HepG2 (cell line): ENCODE data around the gene PRXL2B. TPM values are rescaled to one million over a fixed set of nuclear protein-coding genes. Genes with fewer than 3 reads are reported as not detected.

Experiments used
- ATAC-seq: fragments of 200-7000 bp; cut with Tn5 transposase; 3 replicates; pipeline ENCODE4 v1.9.1; 2020; ENCODE audit warnings: mild to moderate bottlenecking, moderate library complexity
- BruUV-seq: library from RNA; stranded (reverse); fragments of 400-500 nt; replicated peaks from 2 replicates; lab custom pipeline; 2021; lab: Mats Ljungman, UMichigan
- CTCF ChIA-PET: fragments of 300-600 bp; formaldehyde crosslinking; extraction: SDS; loops from one replicate; lab custom pipeline; 2021; ENCODE audit warnings: low total read pairs, inconsistent platforms, low intra/inter-chr PET ratio; lab: Yijun Ruan, JAX
- POLR2A ChIA-PET: fragments of 350-600 bp; sonication (Branson Sonifier 250); formaldehyde crosslinking; loops from one replicate; lab custom pipeline; 2020; ENCODE audit warnings: antibody characterized with exemption, inconsistent platforms; lab: Yijun Ruan, JAX
- DNase-seq: peaks from one replicate; pipeline ENCODE4 v3.0.0-alpha.2; 2015; ENCODE audit warnings: low spot score
- FAIRE-seq: peaks from 3 replicates; lab custom pipeline; 2011; peaks lifted over from hg19 to GRCh38; lab: Jason Lieb, UNC
- H2AFZ ChIP-seq: one replicate; pipeline ENCODE4 v1.6.1; 2011; ENCODE audit warnings: low read length, inconsistent platforms
- H3K27ac ChIP-seq: fragments of 300-600 bp; 3 replicates; pipeline ENCODE4 v1.8.0; 2011; ENCODE audit warnings: mixed run types, mild to moderate bottlenecking, mixed read lengths, low read length, inconsistent platforms; ENCODE audit not compliant: insufficient read depth; ENCODE audit errors: extremely low read length
- H3K27me3 ChIP-seq, 2 experiments: fragments of 200-600 bp in 1 of 2; 2 replicates in 1 of 2; 3 replicates in 1 of 2; pipeline versions ENCODE4 v1.6.0 to v1.8.0; 2011; ENCODE audit warnings: low read length in 2 of 2, mild to moderate bottlenecking in 2 of 2, moderate library complexity in 2 of 2, inconsistent platforms in 1 of 2; ENCODE audit not compliant: insufficient read depth in 2 of 2, control insufficient read depth in 1 of 2
- H3K36me3 ChIP-seq, 2 experiments: fragments of 200-600 bp in 1 of 2; replicated peaks in 1 of 2; 2 replicates in 1 of 2; 3 replicates in 1 of 2; pipeline versions ENCODE4 v1.5.1 to v1.8.0; 2011; ENCODE audit warnings: low read length in 2 of 2, inconsistent platforms in 1 of 2; ENCODE audit not compliant: insufficient read depth in 2 of 2, control insufficient read depth in 1 of 2
- H3K4me1 ChIP-seq: 2 replicates; pipeline ENCODE4 v1.5.1; 2012; ENCODE audit warnings: low read length, inconsistent platforms; ENCODE audit not compliant: insufficient read depth
- H3K4me2 ChIP-seq: 2 replicates; pipeline ENCODE4 v1.6.0; 2011; ENCODE audit warnings: low read depth, low read length, inconsistent platforms
- H3K4me3 ChIP-seq, 3 experiments: fragments of 200-600 bp in 1 of 3; sonication (generic), shearing (Covaris generic) in 1 of 3; replicated peaks in 1 of 3; 2 replicates each; pipeline ENCODE4 v1.5.1; 2011 to 2016; ENCODE audit warnings: low read length in 3 of 3, inconsistent platforms in 2 of 3, low read depth in 2 of 3, mild to moderate bottlenecking in 2 of 3, control low read depth in 1 of 3, mixed read lengths in 1 of 3; ENCODE audit not compliant: insufficient read depth in 1 of 3
- H3K79me2 ChIP-seq: one replicate; pipeline ENCODE4 v1.6.1; 2011; ENCODE audit warnings: low read length, inconsistent platforms; ENCODE audit not compliant: insufficient read depth
- H3K9ac ChIP-seq: 2 replicates; pipeline ENCODE4 v1.6.0; 2011; ENCODE audit warnings: mild to moderate bottlenecking, low read depth, low read length, inconsistent platforms; ENCODE audit not compliant: insufficient read depth
- H3K9me3 ChIP-seq: 2 replicates; pipeline ENCODE4 v1.5.1; 2012; ENCODE audit warnings: mild to moderate bottlenecking, low read length
- H4K20me1 ChIP-seq: 2 replicates; pipeline ENCODE4 v1.6.0; 2011; ENCODE audit warnings: inconsistent platforms, mild to moderate bottlenecking, low read length, moderate library complexity; ENCODE audit not compliant: insufficient read depth
- CHCHD3 ChIP-seq: sonication (generic); formaldehyde crosslinking; IDR thresholded peaks from 2 replicates; pipeline ENCODE4 v1.8.0; 2022; ENCODE audit warnings: mild to moderate bottlenecking, missing genetic modification reagents, moderate library complexity
- GATAD2A ChIP-seq: IDR thresholded peaks from 2 replicates; pipeline ENCODE4 v1.6.1; 2016
- HNRNPUL1 ChIP-seq: fragments of 200-400 bp; formaldehyde crosslinking; IDR thresholded peaks from 2 replicates; pipeline ENCODE4 v1.6.1; 2017; ENCODE audit warnings: low read depth, mild to moderate bottlenecking, low read length, moderate library complexity
- MAZ ChIP-seq, 2 experiments: sonication (generic) in 1 of 2; formaldehyde crosslinking in 1 of 2; IDR thresholded peaks; 2 replicates each; pipeline versions ENCODE4 v1.5.0 to v1.6.1; 2012 to 2020; ENCODE audit warnings: low read depth in 2 of 2, mild to moderate bottlenecking in 2 of 2, borderline replicate concordance in 1 of 2, improper control_type of control experiment in 1 of 2, low read length in 1 of 2, missing genetic modification reagents in 1 of 2, moderate library complexity in 1 of 2
- MED13 ChIP-seq: sonication (generic); formaldehyde crosslinking; IDR thresholded peaks from 2 replicates; pipeline ENCODE4 v1.5.0; 2020; ENCODE audit warnings: missing genetic modification reagents
- NR3C1 ChIP-seq: sonication (generic); formaldehyde crosslinking; IDR thresholded peaks from 2 replicates; pipeline ENCODE4 v1.4.0; 2020; ENCODE audit warnings: missing genetic modification reagents
- PAWR ChIP-seq: sonication (generic); formaldehyde crosslinking; IDR thresholded peaks from 2 replicates; pipeline ENCODE4 v1.4.0; 2020; ENCODE audit warnings: missing genetic modification reagents, mild to moderate bottlenecking, borderline replicate concordance
- SOX6 ChIP-seq, 2 experiments: fragments of 450-650 bp in 1 of 2; sonication (generic) in 1 of 2; formaldehyde crosslinking in 1 of 2; IDR thresholded peaks; 2 replicates each; pipeline versions ENCODE4 v1.4.0 to v1.6.1; 2017 to 2020; ENCODE audit warnings: antibody characterized with exemption in 1 of 2, mild to moderate bottlenecking in 1 of 2, missing genetic modification reagents in 1 of 2
- TARDBP ChIP-seq: sonication (generic); formaldehyde crosslinking; IDR thresholded peaks from 2 replicates; pipeline ENCODE4 v1.8.0; 2022; ENCODE audit warnings: mild to moderate bottlenecking, missing genetic modification reagents
- TBX3 ChIP-seq: fragments of 450-650 bp; IDR thresholded peaks from 2 replicates; pipeline ENCODE4 v1.6.1; 2017; ENCODE audit warnings: antibody characterized with exemption, mild to moderate bottlenecking, inconsistent platforms, borderline replicate concordance
- TEAD2 ChIP-seq: sonication (generic); formaldehyde crosslinking; IDR thresholded peaks from 2 replicates; pipeline ENCODE4 v1.9.0; 2021; ENCODE audit warnings: missing genetic modification reagents
- TRIM24 ChIP-seq: sonication (generic); formaldehyde crosslinking; IDR thresholded peaks from 2 replicates; pipeline ENCODE4 v1.8.0; 2022; ENCODE audit warnings: mild to moderate bottlenecking, missing genetic modification reagents
- YEATS2 ChIP-seq: sonication (generic); formaldehyde crosslinking; IDR thresholded peaks from 2 replicates; pipeline ENCODE4 v1.4.0; 2020; ENCODE audit warnings: missing genetic modification reagents, borderline replicate concordance
- ZNF619 ChIP-seq: sonication (generic); formaldehyde crosslinking; IDR thresholded peaks from 2 replicates; pipeline ENCODE4 v1.4.0; 2020; ENCODE audit warnings: mild to moderate bottlenecking, missing genetic modification reagents
- ZNF879 ChIP-seq: sonication (generic); formaldehyde crosslinking; IDR thresholded peaks from 2 replicates; pipeline ENCODE4 v1.8.1; 2023; ENCODE audit warnings: missing genetic modification reagents
- ZNF891 ChIP-seq: sonication (generic); formaldehyde crosslinking; IDR thresholded peaks from 2 replicates; pipeline ENCODE4 v1.5.0; 2020; ENCODE audit warnings: mild to moderate bottlenecking, missing genetic modification reagents
- WGBS: methylation state at CpG from one replicate; pipeline ENCODE4 v1.1.6; 2017; ENCODE audit warnings: low lambda C conversion rate; 5-methylcytosine and 5-hydroxymethylcytosine counted together
- in situ Hi-C: cut with HindIII; loops from 2 replicates; pipeline ENCODE4 v1.10.0; 2017; ENCODE audit warnings: low pct_unique_long_range_greater_than_20kb; ENCODE audit not compliant: extremely low pct_ligation_motif_present
- intact Hi-C: fragments of 100-400 bp; cut with micrococcal nuclease; formaldehyde crosslinking; loops from one replicate; pipeline ENCODE4 v1.10.0; 2022; ENCODE audit not compliant: unreplicated experiment
- polyA plus RNA-seq, 8 experiments: library from polyadenylated mRNA; depleted of rRNA in 3 of 8; stranded (reverse) in 7 of 8; unstranded in 1 of 8; fragments of >200 nt; fragmentation: Illumina TruSeq in 4 of 8; extraction: Trizol in 4 of 8; gene quantifications; 2 replicates each; pipeline versions ENCODE4 v1.2.1 to v1.2.3, GENCODE V29; 2011 to 2016; ENCODE audit warnings: low read depth in 4 of 8, missing spikeins in 1 of 8, mixed read lengths in 1 of 8; ENCODE audit not compliant: insufficient read depth in 1 of 8
- total RNA-seq, 5 experiments: library from RNA; depleted of rRNA; stranded (reverse); fragments of >200 nt; fragmentation: Illumina TruSeq; extraction: Trizol; gene quantifications; 2 replicates each; pipeline ENCODE4 v1.2.3, GENCODE V29; 2016; ENCODE audit warnings: low read depth in 1 of 5
- TF ChIP-seq, protein P1 (sequence below): sonication (generic); formaldehyde crosslinking; conservative IDR thresholded peaks from 2 replicates; pipeline ENCODE4 v1.5.0; 2020; ENCODE audit warnings: missing genetic modification reagents
- TF ChIP-seq, protein P2 (sequence below): sonication (generic); formaldehyde crosslinking; conservative IDR thresholded peaks from 2 replicates; pipeline ENCODE4 v1.8.0; 2022; ENCODE audit warnings: missing genetic modification reagents

The PRXL2B gene
- total and polyA plus RNA-seq, 2 of the 13 experiments (the other 11 are each of a cell fraction or from before 2014, with no cell fraction given), result 16.8 to 22.1 TPM

DNA sequence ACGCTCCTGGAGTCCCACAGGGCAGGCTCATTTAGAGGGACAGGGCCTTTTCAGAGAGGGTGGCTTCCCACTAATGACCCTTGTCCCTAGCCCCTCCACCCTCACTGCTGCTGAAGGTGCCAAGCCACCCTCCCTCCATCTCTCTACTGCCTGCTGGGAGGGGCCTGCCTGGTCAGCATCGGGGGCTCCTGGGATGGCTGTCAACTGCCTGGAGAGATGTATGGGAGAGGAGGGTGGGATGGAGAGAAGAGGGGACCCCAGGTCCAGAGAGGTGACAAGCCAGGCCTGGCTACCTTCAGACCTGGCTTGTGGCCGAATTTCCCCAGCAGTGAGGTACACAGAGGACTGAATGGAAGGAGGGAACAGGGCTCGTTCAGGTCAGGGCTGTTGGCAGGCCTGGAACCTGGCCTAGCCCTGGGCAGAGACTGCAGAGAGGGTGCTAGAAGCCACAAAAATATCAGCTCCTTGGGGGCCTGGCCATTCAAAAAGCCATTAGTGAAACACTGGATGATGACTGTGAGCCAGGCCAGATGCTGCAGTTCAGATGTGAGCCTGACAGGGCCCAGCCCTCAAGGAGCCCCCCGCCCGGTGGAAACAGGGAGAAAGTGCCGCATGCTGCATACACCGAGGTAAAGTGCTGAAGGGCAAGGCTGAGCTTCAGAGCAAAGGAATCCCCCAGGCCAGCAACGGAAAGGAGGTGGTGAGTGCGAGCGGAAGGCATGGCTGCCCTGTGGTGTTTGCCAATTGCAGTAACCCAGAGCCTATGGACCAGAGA is 26.2 kb downstream of the PRXL2B start:
- no peaks in the 10 kb centered on the region for H4K20me1 ChIP-seq
- CTCF ChIA-PET, result no interaction called here
- no peak overlapping the region for H3K27ac ChIP-seq
- H2AFZ ChIP-seq, result no peak overlapping the region
- intact Hi-C loops, result no loop called here
- in situ Hi-C loops, result no loop called here
- BruUV-seq, result no TSS peak
- H3K4me2 ChIP-seq, result no peak overlapping the region
- POLR2A ChIA-PET, result no interaction called here
- FAIRE-seq (no peak), DNase-seq (no peak), ATAC-seq (0 out of 3 replicates have a peak, but pooled peaks have one; percentile 15)
- H3K27me3 ChIP-seq, result peaks cover 6 to 48% of the 10 kb centered on the region in 2 experiments; a peak in 4 of 5 replicates
- H3K4me3 ChIP-seq, result no peak overlapping the region
- H3K36me3 ChIP-seq, result no peaks in the 10 kb centered on the region
- H3K9me3 ChIP-seq, result no peaks in the 10 kb centered on the region
- 29% methylated on average over 10 of the region's 11 CpGs for WGBS
- H3K4me1 ChIP-seq, result peaks cover 6% of the 10 kb centered on the region; the same call in 1 of the 2 replicates
- no peaks in the 10 kb centered on the region for H3K79me2 ChIP-seq
- TF ChIP-seq YEATS2 (CRISPR knock-in tag), result no peak
- no peak for TF ChIP-seq ZNF619
- no peak for TF ChIP-seq ZNF879
- TF ChIP-seq, protein P1, sequence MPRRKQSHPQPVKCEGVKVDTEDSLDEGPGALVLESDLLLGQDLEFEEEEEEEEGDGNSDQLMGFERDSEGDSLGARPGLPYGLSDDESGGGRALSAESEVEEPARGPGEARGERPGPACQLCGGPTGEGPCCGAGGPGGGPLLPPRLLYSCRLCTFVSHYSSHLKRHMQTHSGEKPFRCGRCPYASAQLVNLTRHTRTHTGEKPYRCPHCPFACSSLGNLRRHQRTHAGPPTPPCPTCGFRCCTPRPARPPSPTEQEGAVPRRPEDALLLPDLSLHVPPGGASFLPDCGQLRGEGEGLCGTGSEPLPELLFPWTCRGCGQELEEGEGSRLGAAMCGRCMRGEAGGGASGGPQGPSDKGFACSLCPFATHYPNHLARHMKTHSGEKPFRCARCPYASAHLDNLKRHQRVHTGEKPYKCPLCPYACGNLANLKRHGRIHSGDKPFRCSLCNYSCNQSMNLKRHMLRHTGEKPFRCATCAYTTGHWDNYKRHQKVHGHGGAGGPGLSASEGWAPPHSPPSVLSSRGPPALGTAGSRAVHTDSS (CRISPR knock-in tag), result no peak
- TF ChIP-seq HNRNPUL1, result no peak
- TF ChIP-seq GATAD2A (CRISPR knock-in tag), result no peak
- TF ChIP-seq TEAD2 (CRISPR knock-in tag), result no peak
- TF ChIP-seq TRIM24 (CRISPR knock-in tag), result no peak
- TF ChIP-seq ZNF891 (CRISPR knock-in tag), result no peak
- no peak for TF ChIP-seq TBX3
- TF ChIP-seq TARDBP (CRISPR knock-in tag), result no peak
- TF ChIP-seq CHCHD3 (CRISPR knock-in tag), result no peak
- no peak for TF ChIP-seq PAWR (CRISPR knock-in tag)
- TF ChIP-seq MAZ (IDR thresholded peaks at IDR 0.05; ENCODE audit: borderline replicate concordance, low read depth, low read length), result no peak
- no peak for TF ChIP-seq MAZ (CRISPR knock-in tag; IDR thresholded peaks at IDR 0.05; ENCODE audit: low read depth)
- TF ChIP-seq, protein P2, sequence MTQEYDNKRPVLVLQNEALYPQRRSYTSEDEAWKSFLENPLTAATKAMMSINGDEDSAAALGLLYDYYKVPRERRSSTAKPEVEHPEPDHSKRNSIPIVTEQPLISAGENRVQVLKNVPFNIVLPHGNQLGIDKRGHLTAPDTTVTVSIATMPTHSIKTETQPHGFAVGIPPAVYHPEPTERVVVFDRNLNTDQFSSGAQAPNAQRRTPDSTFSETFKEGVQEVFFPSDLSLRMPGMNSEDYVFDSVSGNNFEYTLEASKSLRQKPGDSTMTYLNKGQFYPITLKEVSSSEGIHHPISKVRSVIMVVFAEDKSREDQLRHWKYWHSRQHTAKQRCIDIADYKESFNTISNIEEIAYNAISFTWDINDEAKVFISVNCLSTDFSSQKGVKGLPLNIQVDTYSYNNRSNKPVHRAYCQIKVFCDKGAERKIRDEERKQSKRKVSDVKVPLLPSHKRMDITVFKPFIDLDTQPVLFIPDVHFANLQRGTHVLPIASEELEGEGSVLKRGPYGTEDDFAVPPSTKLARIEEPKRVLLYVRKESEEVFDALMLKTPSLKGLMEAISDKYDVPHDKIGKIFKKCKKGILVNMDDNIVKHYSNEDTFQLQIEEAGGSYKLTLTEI, result no peak
- no peak for TF ChIP-seq MED13 (CRISPR knock-in tag)
- TF ChIP-seq SOX6 (IDR thresholded peaks at IDR 0.05), result no peak
- TF ChIP-seq SOX6 (CRISPR knock-in tag; IDR thresholded peaks at IDR 0.05), result no peak
- no peak for TF ChIP-seq NR3C1 (CRISPR knock-in tag)
- no peak overlapping the region for H3K9ac ChIP-seq
